Measurements from ENCODE around the gene POTEM. TPM values are rescaled to one million over a fixed set of nuclear protein-coding genes. Genes with fewer than 3 reads are reported as not detected.
"Not testable (repeated sequence)": the region's sequence is repeated elsewhere in the genome, so short reads cannot be mapped to it uniquely, and the experiment has no call there.

POTEM gene
- total and polyA plus RNA-seq, 2 donors: not detected

DNA sequence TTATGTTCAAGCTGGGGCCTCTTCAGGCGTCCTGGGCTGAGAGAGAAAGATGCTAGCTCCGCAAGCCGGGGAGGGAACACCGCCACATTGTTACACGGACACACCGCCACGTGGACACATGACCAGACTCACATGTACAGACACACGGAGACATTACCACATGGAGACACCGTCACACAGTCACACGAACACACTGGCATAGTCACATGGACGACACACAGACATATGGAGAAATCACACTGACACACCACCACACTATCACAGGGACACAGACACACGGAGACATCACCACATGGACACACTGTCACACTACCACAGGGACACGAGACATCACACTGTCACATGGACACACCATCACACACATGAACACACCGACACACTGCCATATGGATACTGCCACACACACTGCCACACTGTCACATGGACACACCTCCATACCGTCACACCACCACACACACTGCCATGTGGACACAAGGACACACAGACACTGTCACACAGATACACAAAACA, 57.9 kb downstream of the POTEM start:
- 83% methylated on average over 8 of the region's 15 CpGs for WGBS
- not testable (repeated sequence) for H3K27me3 ChIP-seq (ENCODE audit: control insufficient read depth in 2 of 2, insufficient read depth in 1 of 2, low read length in 1 of 2); H3K9me3 ChIP-seq (ENCODE audit: control insufficient read depth in 2 of 2, insufficient read depth in 1 of 2, low read length in 1 of 2); H3K4me1 ChIP-seq (ENCODE audit: control insufficient read depth in 2 of 2, insufficient read depth in 2 of 2, low read length in 2 of 2); DNase-seq (ENCODE audit: low read depth in 6 of 9, low spot score in 9 of 9); H3K27ac ChIP-seq (ENCODE audit: low read depth in 1 of 2, low read length in 1 of 2); H3K4me3 ChIP-seq (ENCODE audit: low read length in 2 of 2); H3K36me3 ChIP-seq (ENCODE audit: control insufficient read depth in 2 of 2, insufficient read depth in 2 of 2, low read length in 1 of 2)

DNA sequence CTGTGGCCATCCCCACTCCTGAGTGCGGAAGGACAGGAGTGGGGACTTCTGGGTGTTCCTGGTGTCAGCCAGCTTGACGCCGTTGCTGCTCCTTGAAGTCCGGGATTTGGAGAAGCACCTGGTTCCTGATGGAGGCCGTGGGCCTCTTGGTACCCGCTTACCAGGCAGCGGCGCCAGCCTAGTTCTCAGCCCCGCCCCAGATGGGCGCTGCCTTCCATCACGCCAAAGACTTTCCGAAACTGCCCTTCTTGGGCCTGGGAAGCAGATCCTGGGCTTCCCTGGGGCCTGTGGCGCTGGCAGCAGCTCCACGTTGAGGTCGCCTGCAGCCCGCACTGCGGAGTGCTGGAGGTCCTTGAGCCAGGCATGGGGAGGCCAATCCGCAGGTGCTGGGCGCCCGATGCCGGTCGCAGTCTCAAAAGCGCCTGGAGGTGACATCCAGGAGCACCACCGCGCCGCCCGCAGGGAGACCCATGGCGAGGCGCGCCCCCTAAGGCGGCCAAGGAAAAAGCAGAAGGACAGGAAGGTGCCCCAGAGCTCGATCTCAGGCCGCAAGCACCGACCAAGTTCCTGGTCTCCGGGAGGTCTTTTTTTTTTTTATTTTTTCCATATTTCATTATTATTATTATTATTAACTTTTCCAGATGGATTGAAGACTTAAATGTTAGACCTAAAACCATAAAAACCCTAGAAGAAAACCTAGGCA, 59.6 kb downstream of the POTEM start:
- not testable (repeated sequence) for H3K4me1 ChIP-seq (ENCODE audit: control insufficient read depth in 2 of 2, insufficient read depth in 2 of 2, low read length in 2 of 2); H3K4me3 ChIP-seq (ENCODE audit: low read length in 2 of 2); H3K36me3 ChIP-seq (ENCODE audit: control insufficient read depth in 2 of 2, insufficient read depth in 2 of 2, low read length in 1 of 2); DNase-seq (ENCODE audit: low read depth in 6 of 9, low spot score in 9 of 9); H3K27me3 ChIP-seq (ENCODE audit: control insufficient read depth in 2 of 2, insufficient read depth in 1 of 2, low read length in 1 of 2); H3K27ac ChIP-seq (ENCODE audit: low read depth in 1 of 2, low read length in 1 of 2); H3K9me3 ChIP-seq (ENCODE audit: control insufficient read depth in 2 of 2, insufficient read depth in 1 of 2, low read length in 1 of 2)
- 87% methylated on average over 13 of the region's 35 CpGs for WGBS

DNA sequence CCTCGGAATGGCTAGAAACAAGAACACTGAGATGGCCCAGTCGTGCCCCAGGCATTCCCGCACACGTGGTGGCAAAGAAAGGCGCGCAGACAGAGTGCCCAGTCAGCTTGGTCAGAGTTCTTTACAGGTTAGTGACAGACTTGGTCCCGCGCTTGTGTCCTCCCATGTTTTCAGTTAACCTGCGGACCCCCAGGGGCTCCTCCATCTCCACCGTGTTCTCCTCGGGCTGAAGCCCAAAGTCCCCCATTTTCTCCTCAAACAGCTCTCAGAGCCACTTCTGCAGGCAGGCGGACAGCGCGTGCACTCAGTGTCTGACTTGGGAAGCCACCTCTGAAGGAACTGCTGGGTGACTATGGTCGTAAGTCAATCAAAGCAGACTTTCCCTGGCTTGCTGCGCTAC, 60.7 kb downstream of the POTEM start:
- not testable (repeated sequence) for H3K27me3 ChIP-seq (ENCODE audit: control insufficient read depth in 2 of 2, insufficient read depth in 1 of 2, low read length in 1 of 2); DNase-seq (ENCODE audit: low read depth in 6 of 9, low spot score in 9 of 9); H3K27ac ChIP-seq (ENCODE audit: low read depth in 1 of 2, low read length in 1 of 2); H3K36me3 ChIP-seq (ENCODE audit: control insufficient read depth in 2 of 2, insufficient read depth in 2 of 2, low read length in 1 of 2); H3K9me3 ChIP-seq (ENCODE audit: control insufficient read depth in 2 of 2, insufficient read depth in 1 of 2, low read length in 1 of 2); H3K4me1 ChIP-seq (ENCODE audit: control insufficient read depth in 2 of 2, insufficient read depth in 2 of 2, low read length in 2 of 2); H3K4me3 ChIP-seq (ENCODE audit: low read length in 2 of 2)
- WGBS: 84% methylated on average over 5 of the region's 16 CpGs

DNA sequence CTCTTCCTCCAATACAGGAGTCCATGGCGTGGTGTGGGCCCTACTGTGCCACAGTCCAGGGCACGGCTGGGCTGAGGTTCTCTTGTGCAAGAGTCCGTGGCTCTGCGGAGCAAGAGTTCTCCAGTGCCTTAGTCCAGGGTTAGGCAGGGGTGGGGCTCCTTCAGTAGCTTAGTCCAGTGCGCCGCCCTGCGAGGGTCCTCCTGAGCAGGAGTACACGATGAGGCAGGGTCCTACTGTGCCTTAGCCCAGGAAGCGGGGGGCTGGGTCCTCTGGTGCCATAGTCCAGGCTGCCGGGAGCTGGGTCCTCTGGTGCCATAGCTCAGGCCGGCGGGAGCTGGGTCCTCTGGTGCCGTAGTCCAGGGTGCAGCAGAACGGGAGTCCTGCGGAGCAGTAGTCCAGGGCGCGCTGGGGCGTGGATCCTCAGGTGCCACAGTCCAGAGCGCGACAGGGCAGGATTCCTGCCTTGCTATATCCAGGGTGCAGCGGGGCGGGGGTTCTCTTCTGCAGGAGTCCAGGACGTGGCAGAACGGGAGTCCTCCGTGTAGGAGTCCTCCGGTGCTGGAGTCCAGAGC, 69.7 kb downstream of the POTEM start:
- not testable (repeated sequence) for H3K27ac ChIP-seq (ENCODE audit: low read depth in 1 of 2, low read length in 1 of 2); H3K36me3 ChIP-seq (ENCODE audit: control insufficient read depth in 2 of 2, insufficient read depth in 2 of 2, low read length in 1 of 2); DNase-seq (ENCODE audit: low read depth in 6 of 9, low spot score in 9 of 9)

DNA sequence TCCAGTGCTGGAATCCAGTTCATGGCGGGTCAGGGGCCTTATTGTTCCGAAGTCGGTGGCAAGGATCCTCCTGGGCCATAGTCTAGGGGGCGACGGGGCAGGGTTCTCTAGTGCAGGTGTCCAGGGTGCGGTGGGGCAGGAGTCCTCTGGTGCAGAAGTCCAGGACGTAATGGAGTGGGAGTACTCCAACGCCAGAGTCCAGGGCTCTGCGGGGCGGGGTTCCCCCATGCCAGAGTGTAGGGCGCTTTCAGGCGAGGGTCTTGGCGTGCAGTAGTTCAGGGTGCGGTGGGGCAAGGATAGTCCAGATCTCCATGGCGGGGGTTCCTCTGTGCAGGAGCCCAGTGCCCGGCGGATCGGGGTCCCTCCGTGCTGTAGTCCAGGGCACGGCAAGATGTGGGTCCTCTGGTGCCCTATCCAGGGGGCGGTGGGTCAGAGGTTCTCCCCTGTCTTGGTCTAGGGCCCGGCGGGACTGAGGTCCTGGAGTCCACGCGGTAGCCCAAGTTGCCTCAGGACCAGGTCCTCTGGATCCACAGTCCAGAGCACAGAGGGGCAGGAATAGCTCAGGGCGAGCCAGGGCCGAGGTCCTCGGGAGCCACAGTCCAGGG, 70.9 kb downstream of the POTEM start:
- H3K27ac ChIP-seq (ENCODE audit: low read depth in 1 of 2, low read length in 1 of 2); DNase-seq (ENCODE audit: low read depth in 6 of 9, low spot score in 9 of 9); H3K27me3 ChIP-seq (ENCODE audit: control insufficient read depth in 2 of 2, insufficient read depth in 1 of 2, low read length in 1 of 2); H3K4me1 ChIP-seq (ENCODE audit: control insufficient read depth in 2 of 2, insufficient read depth in 2 of 2, low read length in 2 of 2); H3K9me3 ChIP-seq (ENCODE audit: control insufficient read depth in 2 of 2, insufficient read depth in 1 of 2, low read length in 1 of 2); H3K4me3 ChIP-seq (ENCODE audit: low read length in 2 of 2); H3K36me3 ChIP-seq (ENCODE audit: control insufficient read depth in 2 of 2, insufficient read depth in 2 of 2, low read length in 1 of 2): not testable (repeated sequence)
- 93% methylated on average over 13 of the region's 28 CpGs for WGBS

More for the DNA sequence above, 69.7 kb downstream of the POTEM start:
- not testable (repeated sequence) for H3K4me1 ChIP-seq (ENCODE audit: control insufficient read depth in 2 of 2, insufficient read depth in 2 of 2, low read length in 2 of 2); H3K9me3 ChIP-seq (ENCODE audit: control insufficient read depth in 2 of 2, insufficient read depth in 1 of 2, low read length in 1 of 2); H3K27me3 ChIP-seq (ENCODE audit: control insufficient read depth in 2 of 2, insufficient read depth in 1 of 2, low read length in 1 of 2); H3K4me3 ChIP-seq (ENCODE audit: low read length in 2 of 2)
- 97% methylated on average over 10 of the region's 26 CpGs for WGBS

DNA sequence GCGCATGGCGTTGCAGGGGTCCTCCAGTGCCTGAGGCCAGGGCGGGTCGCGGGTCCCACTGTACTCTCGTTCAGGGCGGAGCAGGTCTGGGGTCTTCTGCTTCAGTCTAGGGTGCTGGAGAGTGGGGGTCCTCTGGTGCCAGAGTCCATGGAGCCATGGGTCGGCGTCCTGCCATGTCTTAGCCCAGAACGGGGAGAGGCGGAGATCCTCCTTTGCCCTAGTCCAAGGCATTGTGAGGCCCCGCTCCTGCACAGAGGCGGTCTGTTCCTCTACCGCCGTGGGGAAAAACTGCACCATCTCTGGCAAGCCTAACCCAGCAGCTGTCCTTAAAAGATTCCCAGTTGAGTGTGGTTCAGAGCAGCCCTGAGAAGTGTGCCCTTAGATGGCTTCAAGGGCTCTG, 71.6 kb downstream of the POTEM start:
- DNase-seq (ENCODE audit: low read depth in 6 of 9, low spot score in 9 of 9); H3K4me3 ChIP-seq (ENCODE audit: low read length in 2 of 2); H3K27me3 ChIP-seq (ENCODE audit: control insufficient read depth in 2 of 2, insufficient read depth in 1 of 2, low read length in 1 of 2); H3K4me1 ChIP-seq (ENCODE audit: control insufficient read depth in 2 of 2, insufficient read depth in 2 of 2, low read length in 2 of 2); H3K36me3 ChIP-seq (ENCODE audit: control insufficient read depth in 2 of 2, insufficient read depth in 2 of 2, low read length in 1 of 2); H3K27ac ChIP-seq (ENCODE audit: low read depth in 1 of 2, low read length in 1 of 2); H3K9me3 ChIP-seq (ENCODE audit: control insufficient read depth in 2 of 2, insufficient read depth in 1 of 2, low read length in 1 of 2): not testable (repeated sequence)
- WGBS: 94% methylated on average over 4 of the region's 15 CpGs

DNA sequence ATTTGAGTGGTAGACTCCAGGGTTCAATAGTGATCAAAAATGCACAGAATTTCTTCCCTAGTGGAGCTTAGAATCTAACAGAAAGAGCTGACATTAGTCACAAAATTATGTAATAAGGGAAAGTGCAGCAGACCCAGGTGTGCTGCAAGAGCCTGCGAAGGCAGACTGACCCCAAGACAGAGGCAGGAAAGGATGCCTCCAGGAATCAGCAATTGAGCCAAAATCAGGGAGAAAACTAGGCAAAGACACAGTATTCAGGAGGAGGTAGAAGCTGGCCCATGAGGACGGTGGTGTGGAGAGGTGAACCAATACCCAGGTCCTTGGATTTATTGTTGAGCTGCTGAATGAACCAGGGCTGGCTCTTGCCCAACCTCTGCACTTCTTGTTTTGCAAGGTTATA, 76.2 kb downstream of the POTEM start:
- H3K36me3 ChIP-seq (ENCODE audit: control insufficient read depth in 2 of 2, insufficient read depth in 2 of 2, low read length in 1 of 2); H3K27ac ChIP-seq (ENCODE audit: low read depth in 1 of 2, low read length in 1 of 2); H3K4me3 ChIP-seq (ENCODE audit: low read length in 2 of 2); H3K9me3 ChIP-seq (ENCODE audit: control insufficient read depth in 2 of 2, insufficient read depth in 1 of 2, low read length in 1 of 2); H3K4me1 ChIP-seq (ENCODE audit: control insufficient read depth in 2 of 2, insufficient read depth in 2 of 2, low read length in 2 of 2); DNase-seq (ENCODE audit: low read depth in 6 of 9, low spot score in 9 of 9); H3K27me3 ChIP-seq (ENCODE audit: control insufficient read depth in 2 of 2, insufficient read depth in 1 of 2, low read length in 1 of 2): not testable (repeated sequence)
- WGBS: 70% methylated on average over 2 of the region's 2 CpGs
